Kidney epithelial cell (primary cell): ENCODE measurements around the gene ZNF423. TPM values are rescaled to one million over a fixed set of nuclear protein-coding genes. Genes with fewer than 3 reads are reported as not detected.

Experiments used
- DNase-seq: peaks from one replicate; pipeline ENCODE4 v3.0.0-alpha.2; 2010; ENCODE audit warnings: low read depth
- H3K27me3 ChIP-seq: 2 replicates; pipeline ENCODE4 v1.6.0; 2011; ENCODE audit warnings: low read length; ENCODE audit not compliant: control insufficient read depth, insufficient read depth
- H3K36me3 ChIP-seq: 2 replicates; pipeline ENCODE4 v1.5.1; 2011; ENCODE audit warnings: low read length; ENCODE audit not compliant: control insufficient read depth, insufficient read depth
- H3K4me3 ChIP-seq: 2 replicates; pipeline ENCODE4 v1.5.1; 2011; ENCODE audit warnings: low read depth, mild to moderate bottlenecking, control low read depth, low read length
- CTCF ChIP-seq: IDR thresholded peaks from 2 replicates; pipeline ENCODE4 v1.5.1; 2011; ENCODE audit warnings: mild to moderate bottlenecking, moderate library complexity, low read length, control low read depth, inconsistent platforms; ENCODE audit not compliant: insufficient read depth, poor library complexity, severe bottlenecking
- total RNA-seq: library from RNA; depleted of rRNA; stranded (reverse); fragments of >200 nt; gene quantifications from 2 replicates; pipeline ENCODE4 v1.2.3, GENCODE V29; 2015

The ZNF423 gene
- total RNA-seq, 1 donor from 2014 or later = 3.6 TPM

- H3K36me3 ChIP-seq = no peaks in the 10 kb centered on the region
- no peak for TF ChIP-seq CTCF
- no peak overlapping the region for H3K4me3 ChIP-seq
- no peaks in the 10 kb centered on the region for H3K27me3 ChIP-seq
- DNase-seq = no peak
Measured at GRCh38 chr16:49755716-49756505, 100.0 kb downstream of the ZNF423 start.

GRCh38 chr16:49755313-49755620, 100.6 kb downstream of the ZNF423 start:
- Histone ChIP-seq H3K27me3 (no peaks in the 10 kb centered on the region), H3K36me3 (no peaks in the 10 kb centered on the region), H3K4me3 (peak overlapping the region; percentile 16)
- peak; percentile 64 for TF ChIP-seq CTCF
- DNase-seq = peak; percentile 32

- peak overlapping the region; percentile 16 for H3K4me3 ChIP-seq
- no peaks in the 10 kb centered on the region for H3K27me3 ChIP-seq
- DNase-seq = peak; percentile 4
- no peaks in the 10 kb centered on the region for H3K36me3 ChIP-seq
- TF ChIP-seq CTCF = no peak
Measured at GRCh38 chr16:49754495-49755312, 101.2 kb downstream of the ZNF423 start.

GRCh38 chr16:49750341-49751000, 105.4 kb downstream of the ZNF423 start:
- Histone ChIP-seq H3K36me3 (no peaks in the 10 kb centered on the region), H3K4me3 (no peak overlapping the region), H3K27me3 (peaks cover 4% of the 10 kb centered on the region)
- no peak for DNase-seq
- no peak for TF ChIP-seq CTCF

GRCh38 chr16:49749816-49750215, 106.1 kb downstream of the ZNF423 start:
- H3K4me3 ChIP-seq = no peak overlapping the region
- DNase-seq = no peak
- peaks cover 4% of the 10 kb centered on the region for H3K27me3 ChIP-seq
- TF ChIP-seq CTCF = no peak
- H3K36me3 ChIP-seq = no peaks in the 10 kb centered on the region
